Nephron (organoid): ENCODE data around the gene GOLGA5.

ENCODE experiments used
- H3K27ac Mint-ChIP-seq, 3 experiments: 2 replicates each; pipeline ENCODE4 v1.8.0; 2020; ENCODE audit warnings: mixed read lengths in 3 of 3, mild to moderate bottlenecking in 2 of 3, moderate library complexity in 1 of 3
- H3K27me3 Mint-ChIP-seq: 2 replicates; pipeline ENCODE4 v1.8.0; 2021; ENCODE audit warnings: low read depth, mild to moderate bottlenecking, moderate library complexity, mixed read lengths
- H3K36me3 Mint-ChIP-seq: 2 replicates; pipeline ENCODE4 v1.8.0; 2020; ENCODE audit warnings: low read depth, mixed read lengths
- H3K4me1 Mint-ChIP-seq: 2 replicates; pipeline ENCODE4 v1.8.0; 2020; ENCODE audit warnings: mixed read lengths
- H3K4me3 Mint-ChIP-seq, 3 experiments: 2 replicates each; pipeline ENCODE4 v1.8.0; 2020; ENCODE audit warnings: mild to moderate bottlenecking in 3 of 3, mixed read lengths in 3 of 3, moderate library complexity in 2 of 3
- H3K9me3 Mint-ChIP-seq: 2 replicates; pipeline ENCODE4 v1.8.0; 2020; ENCODE audit warnings: mixed read lengths
- TF ChIP-seq, protein P1 (sequence below), 3 experiments: fragments of 200-600 bp; sonication (generic); IDR thresholded peaks; one replicate each; pipeline ENCODE4 v1.5.0; 2021; ENCODE audit warnings: antibody characterized with exemption in 3 of 3; ENCODE audit not compliant: unreplicated experiment in 3 of 3

GOLGA5 gene

GRCh38 chr14:92888896-92889295, 94.8 kb downstream of the GOLGA5 start:
- TF ChIP-seq, protein P1, sequence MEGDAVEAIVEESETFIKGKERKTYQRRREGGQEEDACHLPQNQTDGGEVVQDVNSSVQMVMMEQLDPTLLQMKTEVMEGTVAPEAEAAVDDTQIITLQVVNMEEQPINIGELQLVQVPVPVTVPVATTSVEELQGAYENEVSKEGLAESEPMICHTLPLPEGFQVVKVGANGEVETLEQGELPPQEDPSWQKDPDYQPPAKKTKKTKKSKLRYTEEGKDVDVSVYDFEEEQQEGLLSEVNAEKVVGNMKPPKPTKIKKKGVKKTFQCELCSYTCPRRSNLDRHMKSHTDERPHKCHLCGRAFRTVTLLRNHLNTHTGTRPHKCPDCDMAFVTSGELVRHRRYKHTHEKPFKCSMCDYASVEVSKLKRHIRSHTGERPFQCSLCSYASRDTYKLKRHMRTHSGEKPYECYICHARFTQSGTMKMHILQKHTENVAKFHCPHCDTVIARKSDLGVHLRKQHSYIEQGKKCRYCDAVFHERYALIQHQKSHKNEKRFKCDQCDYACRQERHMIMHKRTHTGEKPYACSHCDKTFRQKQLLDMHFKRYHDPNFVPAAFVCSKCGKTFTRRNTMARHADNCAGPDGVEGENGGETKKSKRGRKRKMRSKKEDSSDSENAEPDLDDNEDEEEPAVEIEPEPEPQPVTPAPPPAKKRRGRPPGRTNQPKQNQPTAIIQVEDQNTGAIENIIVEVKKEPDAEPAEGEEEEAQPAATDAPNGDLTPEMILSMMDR (IDR thresholded peaks at IDR 0.05; ENCODE audit: unreplicated experiment in 3 of 3) = no peak
- peaks cover 65% of the 10 kb centered on the region for H3K27me3 Mint-ChIP-seq
- no peaks in the 10 kb centered on the region for H3K36me3 Mint-ChIP-seq
- H3K27ac Mint-ChIP-seq = no peak overlapping the region
- H3K4me1 Mint-ChIP-seq = no peaks in the 10 kb centered on the region
- no peak overlapping the region for H3K4me3 Mint-ChIP-seq
- peaks cover 10% of the 10 kb centered on the region for H3K9me3 Mint-ChIP-seq
